PC-3 (cell line): Measurements from ENCODE around the gene CCL4.

Source experiments
- CTCF ChIP-seq: fragments of 300-600 bp; sonication (generic); conservative IDR thresholded peaks from 2 replicates; pipeline ENCODE4 v1.5.1; 2017; ENCODE audit warnings: antibody characterized with exemption, low read depth, mild to moderate bottlenecking, low read length
- EZH2 ChIP-seq: fragments of 300-600 bp; sonication (generic); IDR thresholded peaks from one replicate; pipeline ENCODE4 v1.6.1; 2017; ENCODE audit warnings: antibody characterized with exemption, mild to moderate bottlenecking, low read length; ENCODE audit not compliant: unreplicated experiment

- TF ChIP-seq CTCF, result 0 out of 2 replicates have a peak, but pooled peaks have one; percentile 10
- TF ChIP-seq EZH2, result no peak
These were observed 27.8 kb downstream of the CCL4 start for GRCh38 chr17:36131421-36131820.
